Measurements from ENCODE around the gene APP.

GRCh38 chr21:25859235-25859929 is 311.2 kb downstream of the APP start:
- TF ChIP-seq EZH2phosphoT487 (IDR thresholded peaks at IDR 0.05; ENCODE audit: borderline replicate concordance, low read length): no peak
- TF ChIP-seq, protein P1, sequence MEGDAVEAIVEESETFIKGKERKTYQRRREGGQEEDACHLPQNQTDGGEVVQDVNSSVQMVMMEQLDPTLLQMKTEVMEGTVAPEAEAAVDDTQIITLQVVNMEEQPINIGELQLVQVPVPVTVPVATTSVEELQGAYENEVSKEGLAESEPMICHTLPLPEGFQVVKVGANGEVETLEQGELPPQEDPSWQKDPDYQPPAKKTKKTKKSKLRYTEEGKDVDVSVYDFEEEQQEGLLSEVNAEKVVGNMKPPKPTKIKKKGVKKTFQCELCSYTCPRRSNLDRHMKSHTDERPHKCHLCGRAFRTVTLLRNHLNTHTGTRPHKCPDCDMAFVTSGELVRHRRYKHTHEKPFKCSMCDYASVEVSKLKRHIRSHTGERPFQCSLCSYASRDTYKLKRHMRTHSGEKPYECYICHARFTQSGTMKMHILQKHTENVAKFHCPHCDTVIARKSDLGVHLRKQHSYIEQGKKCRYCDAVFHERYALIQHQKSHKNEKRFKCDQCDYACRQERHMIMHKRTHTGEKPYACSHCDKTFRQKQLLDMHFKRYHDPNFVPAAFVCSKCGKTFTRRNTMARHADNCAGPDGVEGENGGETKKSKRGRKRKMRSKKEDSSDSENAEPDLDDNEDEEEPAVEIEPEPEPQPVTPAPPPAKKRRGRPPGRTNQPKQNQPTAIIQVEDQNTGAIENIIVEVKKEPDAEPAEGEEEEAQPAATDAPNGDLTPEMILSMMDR (conservative IDR thresholded peaks at IDR 0.05; ENCODE audit: low read depth, low read length): no peak
- no peak for TF ChIP-seq EZH2 (IDR thresholded peaks at IDR 0.05; ENCODE audit: low read length, unreplicated experiment)

Data from PC-3 (cell line).